PC-3 (cell line): Measurements from ENCODE around the gene AHCYL2. TPM values are rescaled to one million over a fixed set of nuclear protein-coding genes. Genes with fewer than 3 reads are reported as not detected.
A peak's percentile ranks its signal among the peaks of the same experiment; 100 is the strongest.

Experiments
- ATAC-seq: fragments of 200-7000 bp; cut with Tn5 transposase; 2 replicates; pipeline ENCODE4 v1.9.1; 2020; ENCODE audit warnings: mild to moderate bottlenecking, moderate library complexity
- BruUV-seq: library from RNA; stranded (reverse); fragments of 400-500 nt; replicated peaks from 2 replicates; lab custom pipeline; 2021; lab: Mats Ljungman, UMichigan
- CTCF ChIA-PET: fragments of 300-600 bp; sonication (Branson Sonifier 250); formaldehyde crosslinking; loops from one replicate; lab custom pipeline; 2022; ENCODE audit warnings: antibody characterized with exemption; lab: Charles Lee
- POLR2A ChIA-PET: fragments of 300-600 bp; sonication (Branson Sonifier 250); formaldehyde crosslinking; loops from one replicate; lab custom pipeline; 2022; ENCODE audit warnings: antibody characterized with exemption; ENCODE audit not compliant: unreplicated experiment; lab: Charles Lee
- DNase-seq: peaks from one replicate; pipeline ENCODE4 v3.0.0-alpha.2; 2015
- H2AFZ ChIP-seq: fragments of 300-600 bp; sonication (generic); 2 replicates; pipeline ENCODE4 v1.6.0; 2016; ENCODE audit warnings: antibody characterized with exemption, low read length
- H3F3A ChIP-seq: fragments of 300-600 bp; sonication (generic); one replicate; pipeline ENCODE4 v1.6.0; 2017; ENCODE audit warnings: antibody characterized with exemption, low read length, control low read depth, mild to moderate bottlenecking; ENCODE audit not compliant: unreplicated experiment
- H3K27ac ChIP-seq: fragments of 300-600 bp; sonication (generic); 2 replicates; pipeline ENCODE4 v1.5.1; 2016; ENCODE audit warnings: mild to moderate bottlenecking, low read length
- H3K27me3 ChIP-seq: fragments of 300-600 bp; sonication (generic); 2 replicates; pipeline ENCODE4 v1.6.1; 2016; ENCODE audit warnings: low read length, mixed read lengths
- H3K36me3 ChIP-seq: fragments of 300-600 bp; sonication (generic); 2 replicates; pipeline ENCODE4 v1.6.1; 2016; ENCODE audit warnings: low read depth, mixed run types, low read length, mixed read lengths
- H3K4me1 ChIP-seq: fragments of 300-600 bp; sonication (generic); 2 replicates; pipeline ENCODE4 v1.5.1; 2016; ENCODE audit warnings: low read length; ENCODE audit not compliant: insufficient read depth
- H3K4me2 ChIP-seq: fragments of 300-600 bp; sonication (generic); 2 replicates; pipeline ENCODE4 v1.6.0; 2016; ENCODE audit warnings: low read length
- H3K4me3 ChIP-seq: fragments of 300-600 bp; sonication (generic); 2 replicates; pipeline ENCODE4 v1.5.1; 2016; ENCODE audit warnings: mild to moderate bottlenecking, low read length, mixed read lengths
- H3K79me2 ChIP-seq: fragments of 300-600 bp; sonication (generic); 2 replicates; pipeline ENCODE4 v1.6.1; 2017; ENCODE audit warnings: low read length, mixed read lengths
- H3K9ac ChIP-seq: fragments of 300-600 bp; sonication (generic); 2 replicates; pipeline ENCODE4 v1.6.0; 2016; ENCODE audit warnings: mild to moderate bottlenecking, low read length
- H3K9me2 ChIP-seq: fragments of 300-600 bp; sonication (generic); replicated peaks from 2 replicates; pipeline ENCODE4 v1.6.1; 2016; ENCODE audit warnings: mixed run types, low read length, mixed read lengths
- H3K9me3 ChIP-seq: fragments of 300-600 bp; sonication (generic); 2 replicates; pipeline ENCODE4 v1.6.1; 2016; ENCODE audit warnings: low read length, mixed read lengths
- H4K20me1 ChIP-seq: fragments of 300-600 bp; sonication (generic); 2 replicates; pipeline ENCODE4 v1.6.1; 2016; ENCODE audit warnings: low read length, mixed read lengths
- CTCF ChIP-seq: fragments of 300-600 bp; sonication (generic); conservative IDR thresholded peaks from 2 replicates; pipeline ENCODE4 v1.5.1; 2017; ENCODE audit warnings: antibody characterized with exemption, low read depth, mild to moderate bottlenecking, low read length
- EZH2 ChIP-seq: fragments of 300-600 bp; sonication (generic); IDR thresholded peaks from one replicate; pipeline ENCODE4 v1.6.1; 2017; ENCODE audit warnings: antibody characterized with exemption, mild to moderate bottlenecking, low read length; ENCODE audit not compliant: unreplicated experiment
- EZH2phosphoT487 ChIP-seq: fragments of 300-600 bp; sonication (generic); IDR thresholded peaks from 2 replicates; pipeline ENCODE4 v1.6.1; 2018; ENCODE audit warnings: mild to moderate bottlenecking, antibody characterized with exemption, low read length, borderline replicate concordance
- intact Hi-C: fragments of 100-400 bp; cut with micrococcal nuclease; formaldehyde crosslinking; loops from 2 replicates; pipeline ENCODE4 v1.9.0; 2023
- total RNA-seq: library from RNA; depleted of rRNA; stranded (reverse); fragments of >200 nt; gene quantifications from 2 replicates; pipeline ENCODE4 v1.2.3, GENCODE V29; 2014

AHCYL2 gene
- total RNA-seq, 1 experiment from 2014 or later: 9.2 TPM

- TF ChIP-seq EZH2: no peak
- no peak for TF ChIP-seq CTCF
- TF ChIP-seq EZH2phosphoT487: no peak
- DNase-seq (peak; percentile 86), ATAC-seq (peak; percentile 97)
- no peaks in the 10 kb centered on the region for H3K27me3 ChIP-seq
- no TSS peak for BruUV-seq
- peaks cover 14% of the 10 kb centered on the region for H3K4me1 ChIP-seq
- H3F3A ChIP-seq: no peaks in the 10 kb centered on the region
- H3K9me3 ChIP-seq: no peaks in the 10 kb centered on the region
- no peaks in the 10 kb centered on the region for H4K20me1 ChIP-seq
- intact Hi-C loops: no loop called here
- POLR2A ChIA-PET: no interaction called here
- H3K36me3 ChIP-seq: no peaks in the 10 kb centered on the region
- H3K79me2 ChIP-seq: no peaks in the 10 kb centered on the region
- peak overlapping the region; percentile 1; the same call in 1 of the 2 replicates for H2AFZ ChIP-seq
- H3K9ac ChIP-seq: no peak overlapping the region
- no peaks in the 10 kb centered on the region for H3K9me2 ChIP-seq
- H3K4me2 ChIP-seq: 0 out of 2 replicates have a peak overlapping the region, but pooled peaks have one; percentile 5
- CTCF ChIA-PET: interaction anchor here (0.9 kb wide), 1 partner anchor 192 kb away, joined by 6 read pairs; no protein-coding TSS in a partner anchor
- no peak overlapping the region for H3K4me3 ChIP-seq
- H3K27ac ChIP-seq: peak overlapping the region; percentile 8; the same call in 1 of the 2 replicates
Measured at GRCh38 chr7:129279757-129280156, 54.9 kb downstream of the AHCYL2 start.

- H2AFZ ChIP-seq: no peak overlapping the region
- no peak overlapping the region for H3K4me3 ChIP-seq
- no peaks in the 10 kb centered on the region for H4K20me1 ChIP-seq
- H3F3A ChIP-seq: no peaks in the 10 kb centered on the region
- intact Hi-C loops: no loop called here
- peaks cover 14% of the 10 kb centered on the region for H3K4me1 ChIP-seq
- TF ChIP-seq EZH2 (no peak), CTCF (no peak), EZH2phosphoT487 (no peak)
- BruUV-seq: no TSS peak
- no peaks in the 10 kb centered on the region for H3K9me3 ChIP-seq
- ATAC-seq (no peak), DNase-seq (no peak)
- no peaks in the 10 kb centered on the region for H3K36me3 ChIP-seq
- no peak overlapping the region for H3K4me2 ChIP-seq
- H3K79me2 ChIP-seq: no peaks in the 10 kb centered on the region
- H3K9me2 ChIP-seq: no peaks in the 10 kb centered on the region
- no peaks in the 10 kb centered on the region for H3K27me3 ChIP-seq
- POLR2A ChIA-PET: no interaction called here
- CTCF ChIA-PET: no interaction called here
- H3K9ac ChIP-seq: no peak overlapping the region
- H3K27ac ChIP-seq: no peak overlapping the region
Measured at GRCh38 chr7:129281163-129281562, 56.3 kb downstream of the AHCYL2 start.

- H3K4me1 ChIP-seq: peaks cover 14% of the 10 kb centered on the region
- no peak overlapping the region for H3K4me3 ChIP-seq
- ChIA-PET CTCF (no interaction called here), POLR2A (no interaction called here)
- no peak overlapping the region for H3K9ac ChIP-seq
- no peaks in the 10 kb centered on the region for H3K27me3 ChIP-seq
- no peak overlapping the region for H3K27ac ChIP-seq
- H3K9me2 ChIP-seq: no peaks in the 10 kb centered on the region
- DNase-seq (no peak), ATAC-seq (no peak)
- H3F3A ChIP-seq: no peaks in the 10 kb centered on the region
- TF ChIP-seq EZH2phosphoT487 (no peak), EZH2 (no peak), CTCF (no peak)
- H3K9me3 ChIP-seq: no peaks in the 10 kb centered on the region
- no peak overlapping the region for H2AFZ ChIP-seq
- BruUV-seq: no TSS peak
- no peak overlapping the region for H3K4me2 ChIP-seq
- intact Hi-C loops: no loop called here
- H4K20me1 ChIP-seq: no peaks in the 10 kb centered on the region
- no peaks in the 10 kb centered on the region for H3K79me2 ChIP-seq
- no peaks in the 10 kb centered on the region for H3K36me3 ChIP-seq
Measured at GRCh38 chr7:129282865-129283264, 58.0 kb downstream of the AHCYL2 start.
